SHP77 treated with DMSO at 0.1 percent for 48 hours (cell line): Measurements from ENCODE around the gene NEDD4L.

ENCODE experiments used
- DNase-seq: peaks from one replicate; lab custom pipeline; 2025; lab: John Stamatoyannopoulos, UW

NEDD4L gene

GRCh38 chr18:58119819-58120218 lies 75.8 kb downstream of the NEDD4L start:
- DNase-seq: no peak

- no peak for DNase-seq
Observed at GRCh38 chr18:58124475-58124874, 80.4 kb downstream of the NEDD4L start.

- DNase-seq: no peak
Observed at GRCh38 chr18:58125183-58125582, 81.2 kb downstream of the NEDD4L start.

GRCh38 chr18:58125756-58126155 lies 81.7 kb downstream of the NEDD4L start:
- DNase-seq: no peak

GRCh38 chr18:58128381-58129374 lies 84.7 kb downstream of the NEDD4L start:
- no peak for DNase-seq

- DNase-seq: no peak
Observed at GRCh38 chr18:58132595-58133261, 88.7 kb downstream of the NEDD4L start.

- no peak for DNase-seq
Observed at GRCh38 chr18:58135183-58135641, 91.2 kb downstream of the NEDD4L start.

- no peak for DNase-seq
Observed at GRCh38 chr18:58135701-58136331, 91.8 kb downstream of the NEDD4L start.

- no peak for DNase-seq
Observed at GRCh38 chr18:58136879-58137278, 92.9 kb downstream of the NEDD4L start.

GRCh38 chr18:58139459-58140386 lies 95.7 kb downstream of the NEDD4L start:
- no peak for DNase-seq

GRCh38 chr18:58140387-58141325 lies 96.6 kb downstream of the NEDD4L start:
- DNase-seq: no peak

GRCh38 chr18:58143386-58143785 lies 99.4 kb downstream of the NEDD4L start:
- DNase-seq: no peak

- DNase-seq: no peak
Observed at GRCh38 chr18:58144106-58144505, 100.1 kb downstream of the NEDD4L start.

- DNase-seq: no peak
Observed at GRCh38 chr18:58144671-58145285, 100.8 kb downstream of the NEDD4L start.

- no peak for DNase-seq
Observed at GRCh38 chr18:58146099-58146498, 102.1 kb downstream of the NEDD4L start.

GRCh38 chr18:58148954-58149471 lies 105.0 kb downstream of the NEDD4L start:
- DNase-seq: no peak

GRCh38 chr18:58150772-58151171 lies 106.7 kb downstream of the NEDD4L start:
- DNase-seq: no peak

GRCh38 chr18:58152216-58152615 lies 108.2 kb downstream of the NEDD4L start:
- no peak for DNase-seq

- DNase-seq: no peak
Observed at GRCh38 chr18:58152891-58153290, 108.9 kb downstream of the NEDD4L start.

GRCh38 chr18:58156516-58156915 lies 112.5 kb downstream of the NEDD4L start:
- DNase-seq: no peak
